ENCODE results near the gene FRMD1. TPM values are rescaled to one million over a fixed set of nuclear protein-coding genes. Genes with fewer than 3 reads are reported as not detected.

The FRMD1 gene
- total RNA-seq, 1 experiment from 2014 or later = not detected

DNA sequence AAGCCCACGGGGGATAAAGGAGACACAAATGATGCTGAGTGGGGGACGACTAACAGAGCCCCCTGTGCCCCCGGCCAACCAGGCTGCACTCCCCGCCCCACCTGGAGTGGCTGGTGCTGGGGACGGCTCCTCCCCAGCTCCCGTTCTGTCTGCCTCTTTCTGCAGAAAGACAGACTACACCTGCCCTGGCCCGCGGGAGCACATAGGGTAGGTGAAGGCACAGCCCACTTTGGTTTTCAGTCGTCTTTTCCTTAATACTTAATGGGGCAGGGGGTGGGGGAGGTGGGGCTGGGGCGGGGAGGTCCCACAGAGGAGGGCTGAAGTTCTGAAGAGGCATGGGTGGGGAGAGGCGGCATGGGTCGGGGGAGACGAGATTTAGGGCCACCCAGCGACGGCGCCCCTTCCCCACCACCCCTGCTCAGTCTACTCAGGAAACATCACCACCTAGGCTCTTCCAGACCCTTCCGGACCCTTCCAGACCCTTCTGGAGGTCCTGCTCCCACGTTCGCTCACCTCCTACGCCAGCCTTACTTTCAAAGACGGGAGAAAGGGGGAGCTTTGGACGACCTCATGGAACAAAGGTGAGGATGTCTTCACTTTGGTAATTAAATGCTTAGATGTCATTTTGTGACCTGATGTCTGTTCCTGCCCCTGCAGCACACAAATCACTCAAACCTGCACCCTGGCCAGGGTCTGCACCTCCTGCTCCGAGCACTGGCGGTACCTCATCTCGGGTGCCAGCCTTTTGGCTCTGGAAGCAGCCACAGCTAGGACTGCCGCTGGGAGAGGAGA, 21.2 kb upstream of the FRMD1 start:
- no TSS peak for BruUV-seq (replicated peaks)
- Histone ChIP-seq H3K9me3 (ENCODE audit: insufficient read depth, low read depth) (no peaks in the 10 kb centered on the region), H3F3A (ENCODE audit: insufficient read depth, low read depth) (no peaks in the 10 kb centered on the region), H3K9me2 (ENCODE audit: insufficient read depth) (no peaks in the 10 kb centered on the region), H3K4me3 (no peak overlapping the region), H2AFZ (no peak overlapping the region), H3K4me1 (replicated peaks; ENCODE audit: insufficient read depth) (no peaks in the 10 kb centered on the region), H3K27ac (no peak overlapping the region), H4K20me1 (ENCODE audit: insufficient read depth) (no peaks in the 10 kb centered on the region; the same call in 1 of the 2 replicates), H3K36me3 (ENCODE audit: low read depth) (no peaks in the 10 kb centered on the region), H3K27me3 (ENCODE audit: insufficient read depth, low read depth) (peaks cover 93% of the 10 kb centered on the region), H3K4me2 (no peak overlapping the region), H3K79me2 (ENCODE audit: low read depth) (no peaks in the 10 kb centered on the region)
- ChIA-PET POLR2A (ENCODE audit: unreplicated experiment) (no interaction called here), CTCF (no interaction called here)
- no peak for DNase-seq
- no peak for TF ChIP-seq EZH2 (IDR thresholded peaks at IDR 0.05; ENCODE audit: low read depth)
- TF ChIP-seq, protein P1, sequence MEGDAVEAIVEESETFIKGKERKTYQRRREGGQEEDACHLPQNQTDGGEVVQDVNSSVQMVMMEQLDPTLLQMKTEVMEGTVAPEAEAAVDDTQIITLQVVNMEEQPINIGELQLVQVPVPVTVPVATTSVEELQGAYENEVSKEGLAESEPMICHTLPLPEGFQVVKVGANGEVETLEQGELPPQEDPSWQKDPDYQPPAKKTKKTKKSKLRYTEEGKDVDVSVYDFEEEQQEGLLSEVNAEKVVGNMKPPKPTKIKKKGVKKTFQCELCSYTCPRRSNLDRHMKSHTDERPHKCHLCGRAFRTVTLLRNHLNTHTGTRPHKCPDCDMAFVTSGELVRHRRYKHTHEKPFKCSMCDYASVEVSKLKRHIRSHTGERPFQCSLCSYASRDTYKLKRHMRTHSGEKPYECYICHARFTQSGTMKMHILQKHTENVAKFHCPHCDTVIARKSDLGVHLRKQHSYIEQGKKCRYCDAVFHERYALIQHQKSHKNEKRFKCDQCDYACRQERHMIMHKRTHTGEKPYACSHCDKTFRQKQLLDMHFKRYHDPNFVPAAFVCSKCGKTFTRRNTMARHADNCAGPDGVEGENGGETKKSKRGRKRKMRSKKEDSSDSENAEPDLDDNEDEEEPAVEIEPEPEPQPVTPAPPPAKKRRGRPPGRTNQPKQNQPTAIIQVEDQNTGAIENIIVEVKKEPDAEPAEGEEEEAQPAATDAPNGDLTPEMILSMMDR (conservative IDR thresholded peaks at IDR 0.05) = no peak
- intact Hi-C loops (cut with micrococcal nuclease; ENCODE audit: unreplicated experiment) = no loop called here

DNA sequence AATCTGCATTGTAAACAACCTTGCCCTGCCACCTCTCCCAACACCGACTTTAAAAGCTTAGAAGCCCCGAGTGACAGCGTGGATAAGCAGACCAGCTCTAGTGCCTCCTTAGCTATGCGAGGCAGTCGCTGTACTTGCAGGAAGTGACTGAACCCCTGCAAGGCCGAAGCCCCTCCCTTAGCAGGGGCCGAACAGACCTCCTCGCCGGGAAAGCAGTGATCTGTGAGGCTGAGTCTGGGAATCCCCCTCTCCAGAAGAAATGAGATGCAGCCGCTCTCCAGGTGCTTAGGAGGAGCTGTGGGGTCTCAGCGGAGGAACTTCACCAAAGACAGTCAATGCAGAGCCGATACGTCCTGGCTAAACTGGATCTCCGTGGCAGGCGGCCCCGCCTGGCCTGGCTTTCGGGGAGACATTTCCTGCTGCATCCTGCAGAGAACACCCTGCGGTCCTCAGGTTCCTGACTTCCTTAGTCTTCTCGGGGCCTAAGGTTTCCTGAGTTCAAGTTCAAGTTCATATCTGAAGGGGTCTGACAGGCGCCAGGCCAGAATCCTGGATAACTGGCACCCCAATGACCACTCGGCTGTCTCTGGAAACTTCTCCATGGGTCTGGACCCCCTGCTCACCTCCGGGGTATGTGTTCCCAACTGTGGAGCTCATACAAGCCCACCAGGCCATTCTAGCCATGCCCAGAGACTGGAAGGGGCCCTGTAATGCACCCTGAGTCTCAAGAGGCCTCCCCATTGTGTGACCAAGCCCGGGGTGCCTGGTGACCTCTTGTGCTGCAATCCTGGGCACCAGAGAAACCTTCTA, 20.4 kb upstream of the FRMD1 start:
- Histone ChIP-seq H3K4me1 (replicated peaks; ENCODE audit: insufficient read depth) (no peaks in the 10 kb centered on the region), H4K20me1 (ENCODE audit: insufficient read depth) (no peaks in the 10 kb centered on the region; the same call in 1 of the 2 replicates), H3K4me3 (no peak overlapping the region), H3K9me3 (ENCODE audit: insufficient read depth, low read depth) (no peaks in the 10 kb centered on the region), H3K36me3 (ENCODE audit: low read depth) (no peaks in the 10 kb centered on the region), H3K27ac (no peak overlapping the region), H3F3A (ENCODE audit: insufficient read depth, low read depth) (no peaks in the 10 kb centered on the region), H3K27me3 (ENCODE audit: insufficient read depth, low read depth) (peaks cover 93% of the 10 kb centered on the region), H2AFZ (no peak overlapping the region), H3K79me2 (ENCODE audit: low read depth) (no peaks in the 10 kb centered on the region), H3K9me2 (ENCODE audit: insufficient read depth) (no peaks in the 10 kb centered on the region), H3K4me2 (no peak overlapping the region)
- DNase-seq = no peak
- intact Hi-C loops (cut with micrococcal nuclease; ENCODE audit: unreplicated experiment) = no loop called here
- CTCF ChIA-PET = no interaction called here
- TF ChIP-seq EZH2 (IDR thresholded peaks at IDR 0.05; ENCODE audit: low read depth) = no peak
- TF ChIP-seq, protein P1 (conservative IDR thresholded peaks at IDR 0.05) = no peak
- BruUV-seq (replicated peaks) = no TSS peak
- POLR2A ChIA-PET (ENCODE audit: unreplicated experiment) = no interaction called here

DNA sequence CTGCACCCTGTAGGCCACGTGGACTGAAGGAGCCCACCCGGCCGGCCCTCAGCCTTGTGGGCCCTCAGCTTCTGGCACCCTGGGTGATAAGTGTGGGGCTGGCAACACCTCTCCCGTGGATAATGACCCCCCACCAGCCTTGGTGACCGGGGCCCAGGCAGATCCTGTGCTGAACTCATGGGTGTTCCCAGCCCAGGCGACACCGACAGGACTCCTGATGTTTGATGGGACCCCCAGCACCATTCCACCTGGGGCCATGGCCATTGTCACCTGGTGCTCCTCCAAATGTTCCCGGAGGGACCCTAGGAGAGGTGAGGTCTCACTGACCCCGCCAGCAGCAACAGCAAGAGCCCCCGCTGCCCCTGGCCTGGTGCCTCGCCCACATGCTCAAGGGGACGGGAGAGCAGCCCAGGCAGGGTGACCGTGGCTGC, 19.4 kb upstream of the FRMD1 start:
- Histone ChIP-seq H3K9me3 (ENCODE audit: insufficient read depth, low read depth) (no peaks in the 10 kb centered on the region), H4K20me1 (ENCODE audit: insufficient read depth) (no peaks in the 10 kb centered on the region; the same call in 1 of the 2 replicates), H3K4me3 (no peak overlapping the region), H3K79me2 (ENCODE audit: low read depth) (no peaks in the 10 kb centered on the region), H3K4me1 (replicated peaks; ENCODE audit: insufficient read depth) (no peaks in the 10 kb centered on the region), H3K27ac (no peak overlapping the region), H2AFZ (no peak overlapping the region), H3F3A (ENCODE audit: insufficient read depth, low read depth) (no peaks in the 10 kb centered on the region), H3K27me3 (ENCODE audit: insufficient read depth, low read depth) (peaks cover 91% of the 10 kb centered on the region), H3K36me3 (ENCODE audit: low read depth) (no peaks in the 10 kb centered on the region), H3K9me2 (ENCODE audit: insufficient read depth) (no peaks in the 10 kb centered on the region), H3K4me2 (no peak overlapping the region)
- no peak for TF ChIP-seq EZH2 (IDR thresholded peaks at IDR 0.05; ENCODE audit: low read depth)
- TF ChIP-seq, protein P1 (conservative IDR thresholded peaks at IDR 0.05) = no peak
- ChIA-PET POLR2A (ENCODE audit: unreplicated experiment) (no interaction called here), CTCF (no interaction called here)
- no TSS peak for BruUV-seq (replicated peaks)
- no peak for DNase-seq
- intact Hi-C loops (cut with micrococcal nuclease; ENCODE audit: unreplicated experiment) = no loop called here

Data from PC-9 (cell line).